Measurements from ENCODE around the gene PIM1. TPM values are rescaled to one million over a fixed set of nuclear protein-coding genes. Genes with fewer than 3 reads are reported as not detected.

The PIM1 gene
- total RNA-seq, 6 experiments from 2014 or later = 3.6 to 6.3 (median 5.1) TPM

DNA sequence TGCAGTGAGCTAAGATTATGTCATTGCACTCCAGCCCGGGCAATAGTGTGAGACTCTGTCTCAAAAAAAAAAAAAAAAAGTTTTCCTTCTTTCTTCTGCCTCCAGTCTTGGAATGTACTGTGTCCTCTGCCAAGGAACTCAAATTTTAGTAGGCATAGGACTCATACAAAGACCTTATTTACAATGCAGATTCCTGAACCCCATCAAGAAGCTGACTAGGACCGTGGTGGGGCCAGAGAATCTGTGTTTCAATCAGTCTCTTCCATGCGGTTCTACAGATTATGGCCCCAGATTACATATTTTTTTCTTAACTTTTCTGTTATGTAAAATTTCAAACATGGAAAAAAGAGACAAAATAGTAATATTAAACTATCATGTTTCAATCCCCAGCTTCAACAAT, 29.8 kb upstream of the PIM1 start:
- TF ChIP-seq CTCF (IDR thresholded peaks at IDR 0.05) = no peak
- Mint-ChIP-seq H3K36me3 (ENCODE audit: low read depth) (0 out of 2 replicates have a peak, but pooled peaks cover 4% of the 10 kb centered on the region), H3K9me3 (no peaks in the 10 kb centered on the region), H3K4me1 (ENCODE audit: low read depth) (peaks cover 76% of the 10 kb centered on the region), H3K4me3 (no peak overlapping the region), H3K27ac (no peak overlapping the region), H3K27me3 (ENCODE audit: insufficient read depth) (peaks cover 1% of the 10 kb centered on the region)
- DNase-seq = no peak

- H3K36me3 Mint-ChIP-seq (ENCODE audit: low read depth) = 0 out of 2 replicates have a peak, but pooled peaks cover 4% of the 10 kb centered on the region
- H3K27ac Mint-ChIP-seq = peak overlapping the region; percentile 30
- no peaks in the 10 kb centered on the region for H3K9me3 Mint-ChIP-seq
- peaks cover 1% of the 10 kb centered on the region for H3K27me3 Mint-ChIP-seq (ENCODE audit: insufficient read depth)
- peaks cover 68% of the 10 kb centered on the region for H3K4me1 Mint-ChIP-seq (ENCODE audit: low read depth)
- TF ChIP-seq CTCF (IDR thresholded peaks at IDR 0.05) = no peak
- no peak overlapping the region for H3K4me3 Mint-ChIP-seq
- peak; percentile 15 for DNase-seq
Measured at GRCh38 chr6:37141281-37142049, 28.5 kb upstream of the PIM1 start.

DNA sequence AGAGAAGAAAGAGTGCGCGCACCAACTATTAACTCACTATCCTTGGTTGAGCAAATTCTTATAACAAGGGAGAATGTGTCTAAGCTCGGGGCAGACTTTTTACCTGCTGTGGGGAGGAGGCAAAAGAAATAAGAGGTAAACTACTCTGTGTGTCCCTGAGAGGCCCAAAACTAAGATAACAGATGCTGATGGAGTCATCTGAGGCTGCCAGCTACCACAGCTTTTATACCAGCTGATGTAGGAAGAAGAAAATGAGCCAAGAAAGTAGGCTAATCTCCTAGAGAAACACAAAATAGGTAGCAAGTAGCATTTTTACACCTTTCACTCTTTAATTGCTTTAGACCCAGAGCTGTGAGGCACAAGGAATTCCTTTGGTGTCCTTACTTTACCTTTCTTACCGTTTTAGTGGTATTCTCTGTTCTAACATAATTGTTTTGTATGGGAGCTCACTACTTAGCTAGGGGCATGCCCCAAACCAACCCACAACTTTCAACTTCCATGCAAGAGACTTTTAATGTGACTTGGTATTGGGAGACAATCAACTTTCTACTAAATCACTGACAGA, 27.8 kb upstream of the PIM1 start:
- H3K27me3 Mint-ChIP-seq (ENCODE audit: insufficient read depth) = peaks cover 1% of the 10 kb centered on the region
- no peak for DNase-seq
- H3K4me3 Mint-ChIP-seq = no peak overlapping the region
- peak overlapping the region; percentile 30; the same call in 1 of the 2 replicates for H3K27ac Mint-ChIP-seq
- no peaks in the 10 kb centered on the region for H3K9me3 Mint-ChIP-seq
- 0 out of 2 replicates have a peak, but pooled peaks cover 4% of the 10 kb centered on the region for H3K36me3 Mint-ChIP-seq (ENCODE audit: low read depth)
- no peak for TF ChIP-seq CTCF (IDR thresholded peaks at IDR 0.05)
- peaks cover 61% of the 10 kb centered on the region for H3K4me1 Mint-ChIP-seq (ENCODE audit: low read depth)

DNA sequence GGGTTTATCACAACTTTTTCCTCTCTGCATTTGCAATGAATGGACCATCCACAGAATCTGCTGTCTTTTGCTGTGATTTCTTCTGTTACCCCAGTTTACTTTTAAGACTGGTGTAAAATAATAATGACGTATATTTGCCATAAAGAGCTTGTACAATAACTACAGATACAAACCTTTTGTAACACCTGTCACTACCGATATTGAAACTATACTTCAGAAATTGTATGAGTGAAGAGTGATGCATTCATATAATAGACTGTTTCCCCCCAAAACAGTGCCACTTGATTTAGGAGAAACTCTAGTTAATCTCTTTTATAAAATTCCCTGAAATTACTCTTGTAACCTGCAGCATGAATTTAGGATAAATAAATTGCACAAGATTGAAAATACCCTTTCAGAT, 26.4 kb upstream of the PIM1 start:
- Mint-ChIP-seq H3K4me3 (no peak overlapping the region; the same call in 1 of the 2 replicates), H3K27me3 (ENCODE audit: insufficient read depth) (no peaks in the 10 kb centered on the region; the same call in 1 of the 2 replicates), H3K4me1 (ENCODE audit: low read depth) (peaks cover 47% of the 10 kb centered on the region), H3K9me3 (no peaks in the 10 kb centered on the region), H3K36me3 (ENCODE audit: low read depth) (no peaks in the 10 kb centered on the region), H3K27ac (peak overlapping the region; percentile 83)
- DNase-seq = no peak
- TF ChIP-seq CTCF (IDR thresholded peaks at IDR 0.05) = no peak

- Mint-ChIP-seq H3K27ac (no peak overlapping the region; the same call in 1 of the 2 replicates), H3K4me3 (no peak overlapping the region), H3K36me3 (ENCODE audit: low read depth) (no peaks in the 10 kb centered on the region), H3K4me1 (ENCODE audit: low read depth) (peaks cover 34% of the 10 kb centered on the region), H3K27me3 (ENCODE audit: insufficient read depth) (peaks cover 9% of the 10 kb centered on the region; the same call in 1 of the 2 replicates), H3K9me3 (no peaks in the 10 kb centered on the region)
- DNase-seq = no peak
- no peak for TF ChIP-seq CTCF (IDR thresholded peaks at IDR 0.05)
Measured at GRCh38 chr6:37145443-37145842, 24.5 kb upstream of the PIM1 start.
